ENCODE results near the gene IFT20. TPM values are rescaled to one million over a fixed set of nuclear protein-coding genes. Genes with fewer than 3 reads are reported as not detected.

The IFT20 gene
- total and polyA plus RNA-seq, 3 donors from 2014 or later, result 79.8 to 104 (median 94.8) TPM

DNA sequence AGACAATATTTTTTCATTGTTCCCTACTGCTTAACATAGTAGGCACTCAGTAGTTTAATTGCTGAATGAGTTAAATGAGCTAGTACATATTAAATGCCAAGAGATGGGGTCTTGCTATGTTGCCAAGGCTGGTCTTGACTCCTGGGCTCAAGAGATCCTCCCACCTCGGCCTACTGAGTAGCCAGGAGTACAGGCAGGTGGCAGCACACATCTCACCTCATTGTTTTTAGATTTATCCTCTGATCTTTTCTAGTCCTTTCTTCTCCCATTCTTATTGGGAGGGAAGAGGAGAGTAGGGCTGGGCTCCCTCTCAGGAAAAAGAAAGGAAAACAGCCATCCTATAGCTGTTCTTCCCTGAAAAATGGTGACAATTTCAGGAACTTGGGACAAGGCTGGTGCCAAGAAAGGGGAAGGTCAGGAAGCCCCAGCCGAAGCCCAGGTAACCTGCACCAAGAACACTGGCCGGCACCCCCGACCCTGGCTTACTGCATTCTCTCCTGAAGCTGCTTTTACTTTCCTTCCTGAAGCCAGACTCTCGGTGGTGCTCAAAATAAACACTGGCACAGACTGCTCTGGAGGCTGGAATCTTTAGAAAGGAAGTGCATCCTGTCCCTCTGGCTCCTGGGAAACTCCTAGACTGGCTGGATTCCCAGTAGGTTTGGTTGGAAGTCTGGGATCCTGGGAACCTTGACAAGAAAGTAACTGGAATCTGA lies 2.9 kb upstream of the IFT20 start:
- Histone ChIP-seq H3K36me3 (ENCODE audit: low read depth, missing control alignments) (no peaks in the 10 kb centered on the region), H3K27me3 (no peaks in the 10 kb centered on the region), H3K9me3 (no peaks in the 10 kb centered on the region), H3K27ac (no peak overlapping the region), H3K4me1 (peaks cover 33% of the 10 kb centered on the region), H3K4me3 (no peak overlapping the region)
- 59 to 71% methylated on average over 5 of the region's 5 CpGs for WGBS, 2 donors
- DNase-seq, result no peak
- TF ChIP-seq, protein P1, sequence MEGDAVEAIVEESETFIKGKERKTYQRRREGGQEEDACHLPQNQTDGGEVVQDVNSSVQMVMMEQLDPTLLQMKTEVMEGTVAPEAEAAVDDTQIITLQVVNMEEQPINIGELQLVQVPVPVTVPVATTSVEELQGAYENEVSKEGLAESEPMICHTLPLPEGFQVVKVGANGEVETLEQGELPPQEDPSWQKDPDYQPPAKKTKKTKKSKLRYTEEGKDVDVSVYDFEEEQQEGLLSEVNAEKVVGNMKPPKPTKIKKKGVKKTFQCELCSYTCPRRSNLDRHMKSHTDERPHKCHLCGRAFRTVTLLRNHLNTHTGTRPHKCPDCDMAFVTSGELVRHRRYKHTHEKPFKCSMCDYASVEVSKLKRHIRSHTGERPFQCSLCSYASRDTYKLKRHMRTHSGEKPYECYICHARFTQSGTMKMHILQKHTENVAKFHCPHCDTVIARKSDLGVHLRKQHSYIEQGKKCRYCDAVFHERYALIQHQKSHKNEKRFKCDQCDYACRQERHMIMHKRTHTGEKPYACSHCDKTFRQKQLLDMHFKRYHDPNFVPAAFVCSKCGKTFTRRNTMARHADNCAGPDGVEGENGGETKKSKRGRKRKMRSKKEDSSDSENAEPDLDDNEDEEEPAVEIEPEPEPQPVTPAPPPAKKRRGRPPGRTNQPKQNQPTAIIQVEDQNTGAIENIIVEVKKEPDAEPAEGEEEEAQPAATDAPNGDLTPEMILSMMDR (IDR thresholded peaks at IDR 0.05), result no peak
- TF ChIP-seq POLR2A (IDR thresholded peaks at IDR 0.05), result no peak
- intact Hi-C loops (cut with DNase I; ENCODE audit: low total_unique reads), result no loop called here

- DNase-seq, result peak; percentile 81
- intact Hi-C loops (cut with DNase I; ENCODE audit: low total_unique reads), result no loop called here
- peaks cover 33% of the 10 kb centered on the region for H3K4me1 ChIP-seq
Observed at GRCh38 chr17:28335959-28336871, 943 bp upstream of the IFT20 start.

DNA sequence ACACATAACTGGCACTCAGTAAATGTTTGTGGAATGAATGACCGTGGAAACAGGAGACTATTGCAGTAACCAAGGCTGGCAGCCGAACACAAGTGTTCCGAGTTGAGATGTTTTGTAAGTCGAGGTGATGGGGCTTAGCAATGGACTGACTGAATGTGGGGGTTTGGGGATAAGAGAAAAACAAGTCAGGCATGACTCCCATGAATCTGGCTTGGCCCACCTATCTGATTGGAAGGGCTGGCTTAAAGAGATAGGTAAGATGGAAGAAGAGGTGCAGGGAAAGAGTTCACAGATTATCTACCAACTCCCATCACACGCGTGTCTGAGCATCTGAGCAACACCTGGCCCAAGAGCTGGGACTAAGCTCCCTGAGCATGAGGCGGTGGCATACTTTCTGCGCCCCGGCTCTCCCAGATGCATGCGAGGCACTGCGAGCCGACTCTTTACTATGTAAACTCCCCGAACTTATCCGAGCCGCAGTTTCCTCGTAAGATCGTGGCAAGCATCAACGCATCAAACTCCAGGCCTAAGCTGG lies 539 bp downstream of the IFT20 start:
- H3K27me3 ChIP-seq, result no peaks in the 10 kb centered on the region
- intact Hi-C loops (cut with DNase I; ENCODE audit: low total_unique reads), result no loop called here
- no peaks in the 10 kb centered on the region for H3K36me3 ChIP-seq (ENCODE audit: low read depth, missing control alignments)
- 5 to 7% methylated on average over 15 to 18 of the region's 18 CpGs for WGBS, 2 donors
- TF ChIP-seq, protein P1 (IDR thresholded peaks at IDR 0.05), result no peak
- no peak for TF ChIP-seq POLR2A (IDR thresholded peaks at IDR 0.05)
- H3K4me1 ChIP-seq, result peaks cover 33% of the 10 kb centered on the region
- no peaks in the 10 kb centered on the region for H3K9me3 ChIP-seq
- H3K27ac ChIP-seq, result peak overlapping the region; percentile 59 to 82
- peak; percentile 43 for DNase-seq
- peak overlapping the region; percentile 82 to 83 for H3K4me3 ChIP-seq

More at GRCh38 chr17:28335959-28336871, 943 bp upstream of the IFT20 start:
- 5 to 16% methylated on average over 9 to 29 of the region's 29 CpGs for WGBS, 2 donors
- peak overlapping the region; percentile 82 to 83 for H3K4me3 ChIP-seq
- TF ChIP-seq, protein P1 (IDR thresholded peaks at IDR 0.05), result no peak
- TF ChIP-seq POLR2A (IDR thresholded peaks at IDR 0.05), result no peak
- peak overlapping the region; percentile 90 for H3K27ac ChIP-seq
- no peaks in the 10 kb centered on the region for H3K36me3 ChIP-seq (ENCODE audit: low read depth, missing control alignments)
- no peaks in the 10 kb centered on the region for H3K27me3 ChIP-seq
- no peaks in the 10 kb centered on the region for H3K9me3 ChIP-seq

GRCh38 chr17:28334171-28334570 lies 1.1 kb downstream of the IFT20 start:
- intact Hi-C loops (cut with DNase I; ENCODE audit: low total_unique reads), result no loop called here
- H3K4me1 ChIP-seq, result peaks cover 33% of the 10 kb centered on the region
- H3K27ac ChIP-seq, result peak overlapping the region in 1 of 2 donors; percentile 59
- H3K4me3 ChIP-seq, result peak overlapping the region in 1 of 2 donors; percentile 83
- H3K9me3 ChIP-seq, result no peaks in the 10 kb centered on the region
- no peak for TF ChIP-seq POLR2A (IDR thresholded peaks at IDR 0.05)
- TF ChIP-seq, protein P1 (IDR thresholded peaks at IDR 0.05), result no peak
- DNase-seq, result no peak
- H3K36me3 ChIP-seq (ENCODE audit: low read depth, missing control alignments), result no peaks in the 10 kb centered on the region
- WGBS, 2 donors, result 33 to 40% methylated on average over 6 of the region's 6 CpGs
- no peaks in the 10 kb centered on the region for H3K27me3 ChIP-seq
